Activated naive CD4-positive, alpha-beta T cell treated with anti-CD3 and anti-CD28 coated beads, Interleukin-2, amount 10 ng/mL, durations not matched to agents 7 days and 5 days (primary cell): Measurements from ENCODE around the gene LINC01488.

ENCODE experiments used
- CTCF ChIA-PET: fragments of 350-600 bp; sonication (Branson Sonifier 250); formaldehyde crosslinking; loops from one replicate; lab custom pipeline; 2021; ENCODE audit warnings: antibody characterized with exemption; lab: Charles Lee
- DNase-seq: peaks from one replicate; pipeline ENCODE4 v3.0.0-alpha.2; 2020
- H3K27ac Mint-ChIP-seq: one replicate; pipeline ENCODE4 v1.8.0; 2021; ENCODE audit warnings: mild to moderate bottlenecking, moderate library complexity, mixed read lengths
- H3K27me3 Mint-ChIP-seq: one replicate; pipeline ENCODE4 v1.8.0; 2021; ENCODE audit warnings: mild to moderate bottlenecking, mixed read lengths
- H3K36me3 Mint-ChIP-seq: one replicate; pipeline ENCODE4 v1.8.0; 2021; ENCODE audit warnings: mixed read lengths
- H3K4me1 Mint-ChIP-seq: one replicate; pipeline ENCODE4 v1.8.0; 2021; ENCODE audit warnings: mixed read lengths
- H3K4me3 Mint-ChIP-seq: one replicate; pipeline ENCODE4 v1.8.0; 2021; ENCODE audit warnings: mild to moderate bottlenecking, moderate library complexity, mixed read lengths
- H3K9me3 Mint-ChIP-seq: one replicate; pipeline ENCODE4 v1.8.0; 2021; ENCODE audit warnings: mixed read lengths

Gene LINC01488

GRCh38 chr11:69452206-69452987 is 29.1 kb upstream of the LINC01488 start:
- Mint-ChIP-seq H3K4me3 (no peak overlapping the region), H3K27me3 (peaks cover 38% of the 10 kb centered on the region), H3K36me3 (no peaks in the 10 kb centered on the region), H3K4me1 (no peaks in the 10 kb centered on the region), H3K9me3 (peaks cover 3% of the 10 kb centered on the region), H3K27ac (no peak overlapping the region)
- DNase-seq: no peak
- CTCF ChIA-PET: no interaction called here

- Mint-ChIP-seq H3K27ac (no peak overlapping the region), H3K27me3 (peaks cover 31% of the 10 kb centered on the region), H3K4me3 (no peak overlapping the region), H3K9me3 (peaks cover 8% of the 10 kb centered on the region), H3K4me1 (no peaks in the 10 kb centered on the region), H3K36me3 (peaks cover 1% of the 10 kb centered on the region)
- CTCF ChIA-PET: no interaction called here
- no peak for DNase-seq
These were observed 28.3 kb upstream of the LINC01488 start for GRCh38 chr11:69453151-69453550.

GRCh38 chr11:69454018-69454417 is 27.4 kb upstream of the LINC01488 start:
- CTCF ChIA-PET: no interaction called here
- no peak overlapping the region for H3K4me3 Mint-ChIP-seq
- H3K36me3 Mint-ChIP-seq: peaks cover 1% of the 10 kb centered on the region
- no peak overlapping the region for H3K27ac Mint-ChIP-seq
- H3K9me3 Mint-ChIP-seq: peaks cover 8% of the 10 kb centered on the region
- H3K4me1 Mint-ChIP-seq: no peaks in the 10 kb centered on the region
- peaks cover 22% of the 10 kb centered on the region for H3K27me3 Mint-ChIP-seq
- DNase-seq: no peak

GRCh38 chr11:69455969-69456368 is 25.5 kb upstream of the LINC01488 start:
- peaks cover 1% of the 10 kb centered on the region for H3K36me3 Mint-ChIP-seq
- H3K27me3 Mint-ChIP-seq: peaks cover 17% of the 10 kb centered on the region
- H3K4me3 Mint-ChIP-seq: no peak overlapping the region
- peaks cover 14% of the 10 kb centered on the region for H3K9me3 Mint-ChIP-seq
- no peak overlapping the region for H3K27ac Mint-ChIP-seq
- DNase-seq: no peak
- CTCF ChIA-PET: no interaction called here
- no peaks in the 10 kb centered on the region for H3K4me1 Mint-ChIP-seq

GRCh38 chr11:69456712-69457111 is 24.8 kb upstream of the LINC01488 start:
- CTCF ChIA-PET: interaction anchor here (0.6 kb wide), 1 partner anchor 164 kb away, joined by 3 read pairs; no protein-coding TSS in a partner anchor
- DNase-seq: no peak
- Mint-ChIP-seq H3K27ac (no peak overlapping the region), H3K4me1 (no peaks in the 10 kb centered on the region), H3K36me3 (peaks cover 1% of the 10 kb centered on the region), H3K27me3 (peaks cover 18% of the 10 kb centered on the region), H3K4me3 (no peak overlapping the region), H3K9me3 (peaks cover 20% of the 10 kb centered on the region)

- Mint-ChIP-seq H3K9me3 (peaks cover 20% of the 10 kb centered on the region), H3K27ac (no peak overlapping the region), H3K4me1 (no peaks in the 10 kb centered on the region), H3K4me3 (no peak overlapping the region), H3K36me3 (peaks cover 1% of the 10 kb centered on the region), H3K27me3 (peaks cover 37% of the 10 kb centered on the region)
- no peak for DNase-seq
- CTCF ChIA-PET: no interaction called here
These were observed 21.5 kb upstream of the LINC01488 start for GRCh38 chr11:69459848-69460539.

GRCh38 chr11:69460540-69461257 is 20.8 kb upstream of the LINC01488 start:
- Mint-ChIP-seq H3K27me3 (peaks cover 37% of the 10 kb centered on the region), H3K36me3 (peaks cover 1% of the 10 kb centered on the region), H3K9me3 (peaks cover 20% of the 10 kb centered on the region), H3K4me3 (no peak overlapping the region), H3K27ac (no peak overlapping the region), H3K4me1 (no peaks in the 10 kb centered on the region)
- no peak for DNase-seq
- CTCF ChIA-PET: no interaction called here

GRCh38 chr11:69461272-69461962 is 20.0 kb upstream of the LINC01488 start:
- Mint-ChIP-seq H3K36me3 (peaks cover 1% of the 10 kb centered on the region), H3K27me3 (peaks cover 37% of the 10 kb centered on the region), H3K4me1 (no peaks in the 10 kb centered on the region), H3K4me3 (no peak overlapping the region), H3K9me3 (peaks cover 20% of the 10 kb centered on the region), H3K27ac (no peak overlapping the region)
- no peak for DNase-seq
- CTCF ChIA-PET: no interaction called here

GRCh38 chr11:69462106-69462951 is 19.1 kb upstream of the LINC01488 start:
- Mint-ChIP-seq H3K4me1 (no peaks in the 10 kb centered on the region), H3K36me3 (peaks cover 1% of the 10 kb centered on the region), H3K9me3 (peaks cover 18% of the 10 kb centered on the region), H3K4me3 (no peak overlapping the region), H3K27me3 (peaks cover 37% of the 10 kb centered on the region), H3K27ac (no peak overlapping the region)
- no peak for DNase-seq
- CTCF ChIA-PET: no interaction called here

- no peak for DNase-seq
- H3K4me3 Mint-ChIP-seq: no peak overlapping the region
- H3K36me3 Mint-ChIP-seq: no peaks in the 10 kb centered on the region
- CTCF ChIA-PET: no interaction called here
- H3K27ac Mint-ChIP-seq: no peak overlapping the region
- peaks cover 12% of the 10 kb centered on the region for H3K9me3 Mint-ChIP-seq
- H3K4me1 Mint-ChIP-seq: no peaks in the 10 kb centered on the region
- peaks cover 37% of the 10 kb centered on the region for H3K27me3 Mint-ChIP-seq
These were observed 18.1 kb upstream of the LINC01488 start for GRCh38 chr11:69463181-69463994.

GRCh38 chr11:69463995-69464960 is 17.2 kb upstream of the LINC01488 start:
- no peak for DNase-seq
- no peaks in the 10 kb centered on the region for H3K36me3 Mint-ChIP-seq
- no peaks in the 10 kb centered on the region for H3K4me1 Mint-ChIP-seq
- H3K27ac Mint-ChIP-seq: no peak overlapping the region
- no peak overlapping the region for H3K4me3 Mint-ChIP-seq
- H3K9me3 Mint-ChIP-seq: peaks cover 12% of the 10 kb centered on the region
- peaks cover 39% of the 10 kb centered on the region for H3K27me3 Mint-ChIP-seq
- CTCF ChIA-PET: no interaction called here
